Colonic mucosa (tissue), 4 donors: ENCODE data around the gene ARFGEF2. TPM values are rescaled to one million over a fixed set of nuclear protein-coding genes. Genes with fewer than 3 reads are reported as not detected.

Experiments
- DNase-seq: peaks from one replicate; pipeline ENCODE4 v3.0.0-alpha.2; 2020
- H3K27ac ChIP-seq: fragments of 200-600 bp; one replicate; pipeline ENCODE4 v1.8.0; 2021
- H3K27me3 ChIP-seq: fragments of 200-600 bp; one replicate; pipeline ENCODE4 v1.8.0; 2021
- H3K36me3 ChIP-seq: fragments of 200-600 bp; one replicate; pipeline ENCODE4 v1.8.0; 2021
- H3K4me1 ChIP-seq: fragments of 200-600 bp; one replicate; pipeline ENCODE4 v1.8.0; 2021; ENCODE audit warnings: mild to moderate bottlenecking
- H3K4me3 ChIP-seq: fragments of 200-600 bp; one replicate; pipeline ENCODE4 v1.8.0; 2021
- H3K9ac ChIP-seq, 2 donors: one replicate each; pipeline ENCODE4 v1.7.0; 2013; ENCODE audit warnings: control low read depth in 2 of 2, low read depth in 2 of 2, low read length in 2 of 2
- H3K9me3 ChIP-seq: fragments of 200-600 bp; one replicate; pipeline ENCODE4 v1.8.0; 2021
- intact Hi-C: fragments of 100-400 bp; cut with DNase I; formaldehyde crosslinking; loops from one replicate; pipeline ENCODE4 v1.14.1; 2022
- total RNA-seq, 2 donors: library from RNA; stranded (reverse); fragmentation: NEBNext Ultra II Directional in 1 of 2; extraction: Animal tissue kit (Norgen Biotek cat#: 25700) in 1 of 2; gene quantifications; one replicate each; pipeline ENCODE4 v1.2.1, GENCODE V29; 2021
- TF ChIP-seq, protein P1 (sequence below): fragments of 200-600 bp; IDR thresholded peaks from one replicate; pipeline ENCODE4 v1.8.0; 2022; ENCODE audit warnings: antibody characterized with exemption, mild to moderate bottlenecking
- donor health status: healthy.
- donor health status: DM: no; HTN: no; CAD: no.
- donor health status: DM: no; HTN: no; CAD: no.

ARFGEF2 gene
- total RNA-seq, 2 donors from 2014 or later = 46.9 to 74.1 TPM

- TF ChIP-seq, protein P1, sequence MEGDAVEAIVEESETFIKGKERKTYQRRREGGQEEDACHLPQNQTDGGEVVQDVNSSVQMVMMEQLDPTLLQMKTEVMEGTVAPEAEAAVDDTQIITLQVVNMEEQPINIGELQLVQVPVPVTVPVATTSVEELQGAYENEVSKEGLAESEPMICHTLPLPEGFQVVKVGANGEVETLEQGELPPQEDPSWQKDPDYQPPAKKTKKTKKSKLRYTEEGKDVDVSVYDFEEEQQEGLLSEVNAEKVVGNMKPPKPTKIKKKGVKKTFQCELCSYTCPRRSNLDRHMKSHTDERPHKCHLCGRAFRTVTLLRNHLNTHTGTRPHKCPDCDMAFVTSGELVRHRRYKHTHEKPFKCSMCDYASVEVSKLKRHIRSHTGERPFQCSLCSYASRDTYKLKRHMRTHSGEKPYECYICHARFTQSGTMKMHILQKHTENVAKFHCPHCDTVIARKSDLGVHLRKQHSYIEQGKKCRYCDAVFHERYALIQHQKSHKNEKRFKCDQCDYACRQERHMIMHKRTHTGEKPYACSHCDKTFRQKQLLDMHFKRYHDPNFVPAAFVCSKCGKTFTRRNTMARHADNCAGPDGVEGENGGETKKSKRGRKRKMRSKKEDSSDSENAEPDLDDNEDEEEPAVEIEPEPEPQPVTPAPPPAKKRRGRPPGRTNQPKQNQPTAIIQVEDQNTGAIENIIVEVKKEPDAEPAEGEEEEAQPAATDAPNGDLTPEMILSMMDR = no peak
- Histone ChIP-seq H3K27me3 (no peaks in the 10 kb centered on the region), H3K36me3 (peaks cover 22% of the 10 kb centered on the region), H3K9me3 (no peaks in the 10 kb centered on the region), H3K9ac (no peak overlapping the region), H3K4me1 (no peaks in the 10 kb centered on the region), H3K4me3 (no peak overlapping the region), H3K27ac (no peak overlapping the region)
- DNase-seq = no peak
- intact Hi-C loops = no loop called here
These were observed 110.9 kb downstream of the ARFGEF2 start for GRCh38 chr20:49032455-49032854.

GRCh38 chr20:49034070-49034732 is 112.7 kb downstream of the ARFGEF2 start:
- TF ChIP-seq, protein P1 = no peak
- H3K4me3 ChIP-seq = no peak overlapping the region
- H3K27me3 ChIP-seq = no peaks in the 10 kb centered on the region
- DNase-seq = no peak
- H3K9ac ChIP-seq = no peak overlapping the region
- H3K27ac ChIP-seq = no peak overlapping the region
- H3K36me3 ChIP-seq = peaks cover 12% of the 10 kb centered on the region
- H3K9me3 ChIP-seq = no peaks in the 10 kb centered on the region
- H3K4me1 ChIP-seq = no peaks in the 10 kb centered on the region
- intact Hi-C loops = no loop called here

DNA sequence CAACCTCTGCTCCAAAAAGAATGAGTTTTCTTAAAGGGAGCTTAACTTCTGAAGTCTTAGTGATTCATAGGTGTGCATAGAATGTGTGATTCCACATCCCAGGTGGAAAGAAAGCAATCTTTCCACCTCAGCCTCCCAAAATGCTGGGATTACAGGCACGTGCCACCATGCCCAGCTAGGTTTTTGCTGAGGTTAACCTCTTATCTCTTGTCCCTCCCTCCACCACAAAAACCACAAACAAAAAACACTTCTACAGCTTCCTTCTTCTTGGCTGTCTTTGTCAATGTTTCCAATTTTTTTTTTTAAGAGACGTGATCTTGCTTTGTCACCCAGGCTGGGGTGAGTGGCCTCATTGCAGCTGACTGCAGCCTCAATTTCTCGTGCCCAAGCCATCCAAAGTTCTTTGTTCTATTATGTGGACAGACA is 116.5 kb downstream of the ARFGEF2 start:
- DNase-seq = no peak
- TF ChIP-seq, protein P1 = no peak
- H3K36me3 ChIP-seq = peaks cover 7% of the 10 kb centered on the region
- no peak overlapping the region for H3K9ac ChIP-seq
- no peak overlapping the region for H3K27ac ChIP-seq
- no peaks in the 10 kb centered on the region for H3K4me1 ChIP-seq
- no peaks in the 10 kb centered on the region for H3K9me3 ChIP-seq
- no peaks in the 10 kb centered on the region for H3K27me3 ChIP-seq
- H3K4me3 ChIP-seq = no peak overlapping the region
- intact Hi-C loops = no loop called here

- H3K9ac ChIP-seq = no peak overlapping the region
- intact Hi-C loops = no loop called here
- TF ChIP-seq, protein P1 = no peak
- H3K27me3 ChIP-seq = no peaks in the 10 kb centered on the region
- no peak overlapping the region for H3K4me3 ChIP-seq
- DNase-seq = no peak
- H3K9me3 ChIP-seq = no peaks in the 10 kb centered on the region
- no peaks in the 10 kb centered on the region for H3K36me3 ChIP-seq
- H3K4me1 ChIP-seq = no peaks in the 10 kb centered on the region
- H3K27ac ChIP-seq = no peak overlapping the region
These were observed 118.3 kb downstream of the ARFGEF2 start for GRCh38 chr20:49039854-49040253.

DNA sequence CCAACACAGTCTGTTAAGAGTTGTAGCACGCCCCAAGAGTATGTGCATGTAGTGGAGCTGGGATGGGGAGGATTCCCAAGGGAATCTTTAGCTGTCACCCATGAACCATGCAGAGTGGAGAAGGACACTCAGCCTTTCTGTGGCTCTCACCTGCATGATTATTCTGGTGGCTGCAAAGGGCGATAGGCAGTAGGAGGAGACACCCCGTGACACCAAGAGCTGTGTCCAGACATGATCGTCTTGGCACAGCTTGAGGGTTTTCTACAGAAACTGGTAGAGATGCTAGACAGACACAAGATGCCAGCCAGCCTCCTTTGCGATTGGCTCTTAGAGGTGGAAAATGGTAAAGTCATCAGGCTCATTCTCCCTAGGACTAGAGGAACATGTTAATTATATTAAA is 121.5 kb downstream of the ARFGEF2 start:
- TF ChIP-seq, protein P1 = no peak
- no peak for DNase-seq
- intact Hi-C loops = no loop called here
- H3K9me3 ChIP-seq = no peaks in the 10 kb centered on the region
- H3K4me3 ChIP-seq = no peak overlapping the region
- no peak overlapping the region for H3K27ac ChIP-seq
- no peak overlapping the region for H3K9ac ChIP-seq
- no peaks in the 10 kb centered on the region for H3K27me3 ChIP-seq
- no peaks in the 10 kb centered on the region for H3K4me1 ChIP-seq
- no peaks in the 10 kb centered on the region for H3K36me3 ChIP-seq
